Left lobe of liver (tissue), 2 donors: ENCODE results near the gene ESR1. TPM values are rescaled to one million over a fixed set of nuclear protein-coding genes. Genes with fewer than 3 reads are reported as not detected.
"Not testable (repeated sequence)": the region's sequence is repeated elsewhere in the genome, so short reads cannot be mapped to it uniquely, and the experiment has no call there.

Experiments
- ATAC-seq: fragments of 200-7000 bp; cut with Tn5 transposase; one replicate; pipeline ENCODE4 v1.9.1; 2020; ENCODE audit warnings: mild to moderate bottlenecking, moderate library complexity
- DNase-seq: peaks from one replicate; pipeline ENCODE4 v3.0.0-alpha.2; 2020; ENCODE audit warnings: low spot score
- total RNA-seq: library from RNA; stranded (reverse); gene quantifications from one replicate; pipeline ENCODE4 v1.2.1, GENCODE V29; 2021
- donor health status: DM: no; HTN: no; CAD: no; lungs with moderate emphysema.
- donor health status: DM: no; HTN: yes; CAD: no.

ESR1 gene
- total RNA-seq, 1 donor from 2014 or later: 13.8 TPM

GRCh38 chr6:151963001-151963400 lies 155.5 kb downstream of the ESR1 start:
- ATAC-seq (no peak), DNase-seq (no peak)

DNA sequence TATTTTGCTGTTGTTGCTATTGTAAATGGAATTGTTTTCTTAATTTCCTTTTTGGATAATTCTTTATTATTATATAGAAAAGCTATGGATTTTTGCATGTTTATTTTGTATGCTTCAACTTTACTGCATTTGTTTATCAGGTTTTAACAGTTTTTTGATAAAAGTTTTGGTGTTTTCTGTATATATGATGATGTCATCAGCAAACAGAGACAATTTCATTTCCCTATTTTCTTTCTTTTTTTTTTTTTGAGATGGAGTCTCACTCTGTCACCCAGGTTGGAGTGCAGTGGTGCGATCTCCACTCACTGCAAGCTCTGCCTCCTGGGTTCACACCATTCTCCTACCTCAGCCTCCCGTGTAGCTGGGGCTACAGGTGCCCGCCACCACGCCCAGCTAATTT lies 156.9 kb downstream of the ESR1 start:
- not testable (repeated sequence) for DNase-seq, ATAC-seq

DNA sequence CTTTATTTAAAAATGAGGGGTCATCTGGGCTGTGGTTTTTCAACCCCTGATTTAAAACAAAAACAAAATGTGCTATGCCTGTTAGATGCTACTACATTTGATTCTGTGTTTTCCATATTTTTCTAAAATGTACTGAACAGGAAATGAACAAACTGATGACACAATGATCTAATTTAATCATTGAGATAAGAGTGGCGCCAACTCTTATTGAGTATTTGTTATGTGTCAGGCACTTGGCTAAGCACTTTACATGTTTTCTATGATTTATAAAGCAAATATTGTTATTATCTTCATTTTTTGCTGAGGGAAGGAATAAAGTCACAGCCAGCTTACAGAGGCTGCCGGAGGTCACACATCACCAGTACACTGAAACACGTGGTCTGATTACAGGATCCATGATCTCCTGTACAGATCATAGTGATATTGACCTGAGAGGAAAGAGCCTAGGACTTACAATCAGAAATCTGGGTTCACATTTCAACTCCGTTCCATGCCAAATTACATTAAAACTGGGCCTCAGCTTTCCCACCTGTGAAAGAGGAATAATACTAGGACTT lies 166.7 kb downstream of the ESR1 start:
- no peak for DNase-seq
- ATAC-seq: peak; percentile 57

GRCh38 chr6:151975795-151976194 lies 168.3 kb downstream of the ESR1 start:
- ATAC-seq (no peak), DNase-seq (no peak)

GRCh38 chr6:151988199-151988598 lies 180.7 kb downstream of the ESR1 start:
- DNase-seq, ATAC-seq: not testable (repeated sequence)

DNA sequence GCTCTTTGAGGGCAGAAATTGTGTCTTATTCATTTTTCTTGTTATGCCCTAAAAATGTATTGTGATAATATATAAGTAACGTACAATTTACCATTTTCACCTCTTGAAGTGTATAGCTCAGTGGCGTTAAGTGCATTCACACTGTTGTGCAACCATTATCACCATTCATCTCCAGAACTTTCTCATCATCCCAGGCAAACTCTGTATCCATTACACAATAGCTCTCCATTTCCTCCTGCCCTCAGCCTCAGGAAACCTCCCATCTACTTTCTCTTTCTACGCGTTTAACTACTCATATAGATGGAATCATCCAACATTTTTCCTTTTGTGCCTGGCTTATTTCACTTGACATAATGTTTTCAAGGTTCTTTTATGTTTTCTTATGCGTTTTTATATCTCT lies 184.6 kb downstream of the ESR1 start:
- no peak for ATAC-seq

DNA sequence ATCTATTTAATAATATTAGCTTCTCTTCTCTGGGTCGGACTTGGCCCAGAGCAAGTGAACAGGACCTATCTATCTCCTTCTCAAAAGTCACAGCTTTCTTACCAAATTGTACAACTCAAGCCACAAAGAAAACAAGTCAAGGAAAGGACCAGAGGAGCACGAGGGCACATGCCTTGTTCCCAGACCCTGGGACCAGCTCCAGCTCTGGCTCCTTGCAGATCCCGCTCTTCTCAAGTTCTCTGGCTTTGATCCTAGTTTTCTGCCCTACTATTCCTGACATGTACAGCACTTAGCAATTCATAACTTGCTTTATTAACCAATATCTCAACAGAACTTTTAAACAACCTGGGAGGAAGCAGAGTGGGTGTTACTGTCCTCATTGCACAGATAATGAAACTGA lies 185.9 kb downstream of the ESR1 start:
- no peak for ATAC-seq

More for the DNA sequence above, 184.6 kb downstream of the ESR1 start:
- DNase-seq: no peak

DNA sequence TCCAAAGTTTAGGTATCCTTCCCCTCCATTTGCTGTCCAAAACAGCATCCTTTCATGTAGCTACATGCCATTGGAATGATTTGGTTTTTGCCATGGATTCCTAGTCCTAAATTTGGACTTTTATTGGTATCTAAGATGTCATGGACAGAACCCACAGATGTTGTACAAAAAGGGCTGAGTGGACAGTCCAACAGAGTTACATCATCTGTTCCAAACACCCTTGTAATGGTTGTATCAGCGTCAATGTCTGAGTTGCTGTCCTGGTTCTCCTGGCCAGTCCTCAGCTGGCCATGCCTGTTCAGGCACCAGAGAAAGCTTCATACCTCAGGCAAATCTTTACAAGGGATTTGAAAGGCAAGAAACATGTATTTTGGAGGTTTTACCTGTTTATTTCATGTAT lies 191.3 kb downstream of the ESR1 start:
- ATAC-seq (no peak), DNase-seq (no peak)

More for the DNA sequence above, 185.9 kb downstream of the ESR1 start:
- no peak for DNase-seq

DNA sequence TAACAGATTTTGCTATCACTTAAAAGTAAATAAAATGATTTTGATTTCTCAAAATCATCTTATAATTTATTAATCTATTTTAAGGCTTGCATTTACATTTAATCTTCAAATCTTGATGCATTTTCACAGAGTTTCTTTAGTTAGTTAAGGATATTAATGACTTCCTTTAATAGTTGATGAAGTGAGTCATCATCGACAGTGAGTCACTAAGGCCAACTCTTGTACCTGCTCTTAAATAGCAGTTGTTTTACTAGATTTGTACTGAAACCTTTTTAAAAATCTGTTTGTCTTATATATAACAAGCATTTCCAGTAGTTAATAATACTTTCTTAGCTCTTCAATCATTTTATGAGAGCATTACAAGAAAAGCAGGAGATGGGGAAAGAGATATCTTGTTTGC lies 191.7 kb downstream of the ESR1 start:
- DNase-seq: no peak
- no peak for ATAC-seq

DNA sequence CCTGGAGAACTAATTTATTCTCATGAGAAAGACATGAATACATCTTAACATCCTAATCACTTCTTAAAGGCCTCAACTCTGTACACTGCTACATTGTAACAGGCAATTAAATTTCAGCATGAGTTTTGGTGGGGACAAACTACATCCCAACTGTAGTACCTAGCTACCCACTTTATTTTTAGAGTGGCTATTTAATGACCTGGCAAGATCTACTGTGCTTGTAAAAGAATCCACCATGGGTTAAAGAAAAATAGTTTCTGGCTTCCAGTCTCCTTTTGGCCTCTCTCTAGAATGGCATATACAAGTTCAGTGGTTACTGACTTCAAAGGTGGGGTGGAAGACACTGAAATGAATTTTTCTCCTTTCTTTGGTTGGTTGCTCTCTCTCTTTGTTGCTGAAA lies 193.9 kb downstream of the ESR1 start:
- no peak for ATAC-seq

GRCh38 chr6:152002306-152002705 lies 194.8 kb downstream of the ESR1 start:
- no peak for ATAC-seq
- DNase-seq: no peak

More for the DNA sequence above, 193.9 kb downstream of the ESR1 start:
- DNase-seq: no peak

GRCh38 chr6:152004036-152004566 lies 196.6 kb downstream of the ESR1 start:
- no peak for ATAC-seq

GRCh38 chr6:152004896-152005295 lies 197.4 kb downstream of the ESR1 start:
- ATAC-seq (no peak), DNase-seq (no peak)

More at GRCh38 chr6:152004036-152004566, 196.6 kb downstream of the ESR1 start:
- DNase-seq: no peak

- DNase-seq (no peak), ATAC-seq (no peak)
Observed at GRCh38 chr6:152008779-152009178, 201.3 kb downstream of the ESR1 start.

DNA sequence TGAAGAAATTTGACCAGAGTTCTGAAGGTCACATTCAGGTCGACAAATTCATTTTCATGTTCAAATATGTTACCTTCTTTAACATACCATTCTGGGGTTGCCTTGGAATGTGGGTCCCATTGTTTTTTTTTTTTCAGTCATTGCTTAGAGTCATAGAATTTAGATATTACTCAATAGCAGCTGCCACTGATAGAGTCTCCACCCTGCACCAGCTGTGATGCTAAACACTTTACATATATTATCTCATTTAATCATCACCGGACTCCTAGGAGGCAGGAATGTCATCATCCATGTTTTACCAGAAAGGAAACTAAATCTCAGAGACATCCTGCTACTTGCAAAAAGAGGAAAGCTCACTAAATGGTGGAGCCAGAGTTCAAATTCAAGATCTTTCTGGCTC lies 204.7 kb downstream of the ESR1 start:
- no peak for ATAC-seq

GRCh38 chr6:152018876-152019275 lies 211.4 kb downstream of the ESR1 start:
- DNase-seq (no peak), ATAC-seq (no peak)

More for the DNA sequence above, 204.7 kb downstream of the ESR1 start:
- no peak for DNase-seq

GRCh38 chr6:152022303-152022702 lies 214.8 kb downstream of the ESR1 start:
- DNase-seq (no peak), ATAC-seq (no peak)

DNA sequence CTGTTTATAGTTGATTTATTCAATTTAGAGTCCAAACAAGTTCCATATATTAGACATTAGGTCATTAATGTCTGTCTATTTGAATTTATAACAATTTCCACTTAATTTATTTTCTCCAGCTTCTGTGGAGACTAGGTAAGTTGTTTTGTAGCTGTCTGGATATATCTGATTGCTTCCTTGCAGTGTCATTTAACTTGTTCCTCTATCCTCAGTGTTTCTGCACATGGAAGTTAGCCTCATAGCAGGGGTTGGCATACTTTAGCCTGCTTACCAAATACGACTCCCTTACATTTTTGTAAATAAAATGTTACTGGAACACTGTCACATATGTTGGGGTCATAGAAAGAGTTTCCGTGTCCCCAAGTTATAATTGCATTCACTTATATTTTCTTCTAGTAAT lies 216.1 kb downstream of the ESR1 start:
- ATAC-seq: no peak
- no peak for DNase-seq

DNA sequence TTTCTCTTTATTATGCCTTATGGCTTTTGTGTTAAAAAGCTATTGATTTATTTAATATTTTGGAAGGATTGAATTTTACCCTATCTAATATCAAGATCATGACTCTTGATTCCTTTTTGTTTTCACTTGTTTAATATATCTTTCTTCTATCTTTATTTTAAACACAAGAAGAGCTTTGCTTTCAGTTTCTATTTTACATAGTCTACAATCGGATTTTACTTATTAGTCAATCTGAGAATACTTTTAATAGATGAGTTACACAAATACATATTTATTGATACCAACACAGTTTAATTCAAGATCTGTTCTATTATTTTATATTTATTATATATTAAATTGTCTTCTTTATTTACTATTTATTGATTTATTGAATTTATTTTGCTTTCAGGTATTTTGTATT lies 218.8 kb downstream of the ESR1 start:
- no peak for DNase-seq
- ATAC-seq: no peak

DNA sequence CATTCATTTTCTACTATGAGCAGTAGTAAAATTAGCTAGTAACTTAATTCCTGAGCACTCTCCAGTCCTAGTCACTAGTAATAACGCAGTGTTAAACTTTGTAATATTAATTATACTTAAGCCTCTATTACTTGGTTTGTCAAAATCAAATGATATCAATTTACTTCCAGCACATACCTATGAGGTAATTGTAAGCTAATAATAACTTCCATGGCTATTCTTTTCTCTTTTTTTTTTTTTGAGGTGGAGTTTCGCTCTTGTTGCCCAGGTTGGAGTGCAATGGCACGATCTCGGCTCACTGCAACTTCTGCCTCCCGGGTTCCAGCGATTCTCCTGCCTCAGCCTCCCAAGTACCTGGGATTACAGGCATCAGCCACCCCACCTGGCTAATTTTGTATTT lies 219.3 kb downstream of the ESR1 start:
- ATAC-seq, DNase-seq: not testable (repeated sequence)

GRCh38 chr6:152033765-152034164 lies 226.3 kb downstream of the ESR1 start:
- not testable (repeated sequence) for ATAC-seq, DNase-seq

- DNase-seq (no peak), ATAC-seq (no peak)
Observed at GRCh38 chr6:152034631-152035030, 227.1 kb downstream of the ESR1 start.

- ATAC-seq (peak; percentile 83), DNase-seq (no peak)
Observed at GRCh38 chr6:152046118-152046517, 238.6 kb downstream of the ESR1 start.
